ENCODE results near the gene PTPRN2.
"Not testable (repeated sequence)": the region's sequence is repeated elsewhere in the genome, so short reads cannot be mapped to it uniquely, and the experiment has no call there.

PTPRN2 gene

GRCh38 chr7:157904211-157904865 is 683.3 kb downstream of the PTPRN2 start:
- no peak overlapping the region for H3K9ac ChIP-seq (ENCODE audit: low read length)

GRCh38 chr7:157903710-157904109 is 683.9 kb downstream of the PTPRN2 start:
- H3K27me3 ChIP-seq (ENCODE audit: control insufficient read depth in 1 of 2, insufficient read depth in 2 of 2, low read length in 2 of 2): no peaks in the 10 kb centered on the region
- H3K36me3 ChIP-seq (ENCODE audit: insufficient read depth, low read length): no peaks in the 10 kb centered on the region
- H3K9me3 ChIP-seq (ENCODE audit: low read length): no peaks in the 10 kb centered on the region
- no peak overlapping the region for H3K4me3 ChIP-seq (ENCODE audit: low read depth in 1 of 2, low read length in 2 of 2)
- H3K4me1 ChIP-seq (ENCODE audit: insufficient read depth, low read length): no peaks in the 10 kb centered on the region
- H3K27ac ChIP-seq (ENCODE audit: low read depth, low read length): no peak overlapping the region
- H3K9ac ChIP-seq (ENCODE audit: low read length): no peak overlapping the region

More at GRCh38 chr7:157904211-157904865, 683.3 kb downstream of the PTPRN2 start:
- H3K27ac ChIP-seq (ENCODE audit: low read depth, low read length): no peak overlapping the region
- no peak overlapping the region for H3K4me3 ChIP-seq (ENCODE audit: low read depth in 1 of 2, low read length in 2 of 2)
- H3K36me3 ChIP-seq (ENCODE audit: insufficient read depth, low read length): no peaks in the 10 kb centered on the region
- H3K4me1 ChIP-seq (ENCODE audit: insufficient read depth, low read length): no peaks in the 10 kb centered on the region
- H3K9me3 ChIP-seq (ENCODE audit: low read length): no peaks in the 10 kb centered on the region
- H3K27me3 ChIP-seq (ENCODE audit: control insufficient read depth in 1 of 2, insufficient read depth in 2 of 2, low read length in 2 of 2): no peaks in the 10 kb centered on the region

- Histone ChIP-seq H3K36me3 (ENCODE audit: insufficient read depth, low read length) (no peaks in the 10 kb centered on the region), H3K4me1 (ENCODE audit: insufficient read depth, low read length) (no peaks in the 10 kb centered on the region)
Observed at GRCh38 chr7:157903296-157903695, 684.3 kb downstream of the PTPRN2 start.

GRCh38 chr7:157901816-157902610 is 685.6 kb downstream of the PTPRN2 start:
- H3K9ac ChIP-seq (ENCODE audit: low read length); H3K4me3 ChIP-seq (ENCODE audit: low read depth in 1 of 2, low read length in 2 of 2); H3K36me3 ChIP-seq (ENCODE audit: insufficient read depth, low read length); H3K27ac ChIP-seq (ENCODE audit: low read depth, low read length); H3K27me3 ChIP-seq (ENCODE audit: control insufficient read depth in 1 of 2, insufficient read depth in 2 of 2, low read length in 2 of 2); H3K4me1 ChIP-seq (ENCODE audit: insufficient read depth, low read length); H3K9me3 ChIP-seq (ENCODE audit: low read length): not testable (repeated sequence)

More at GRCh38 chr7:157903296-157903695, 684.3 kb downstream of the PTPRN2 start:
- Histone ChIP-seq H3K27me3 (ENCODE audit: control insufficient read depth in 1 of 2, insufficient read depth in 2 of 2, low read length in 2 of 2) (no peaks in the 10 kb centered on the region), H3K9ac (ENCODE audit: low read length) (no peak overlapping the region), H3K4me3 (ENCODE audit: low read depth in 1 of 2, low read length in 2 of 2) (no peak overlapping the region), H3K9me3 (ENCODE audit: low read length) (no peaks in the 10 kb centered on the region), H3K27ac (ENCODE audit: low read depth, low read length) (no peak overlapping the region)

GRCh38 chr7:157901166-157901565 is 686.5 kb downstream of the PTPRN2 start:
- H3K4me1 ChIP-seq (ENCODE audit: insufficient read depth, low read length): no peaks in the 10 kb centered on the region
- no peak overlapping the region for H3K27ac ChIP-seq (ENCODE audit: low read depth, low read length)
- H3K9ac ChIP-seq (ENCODE audit: low read length): no peak overlapping the region
- no peaks in the 10 kb centered on the region for H3K9me3 ChIP-seq (ENCODE audit: low read length)
- H3K4me3 ChIP-seq (ENCODE audit: low read depth in 1 of 2, low read length in 2 of 2): no peak overlapping the region
- no peaks in the 10 kb centered on the region for H3K36me3 ChIP-seq (ENCODE audit: insufficient read depth, low read length)
- no peaks in the 10 kb centered on the region for H3K27me3 ChIP-seq (ENCODE audit: control insufficient read depth in 1 of 2, insufficient read depth in 2 of 2, low read length in 2 of 2)

GRCh38 chr7:157900556-157900955 is 687.1 kb downstream of the PTPRN2 start:
- H3K27me3 ChIP-seq (ENCODE audit: control insufficient read depth in 1 of 2, insufficient read depth in 2 of 2, low read length in 2 of 2): no peaks in the 10 kb centered on the region
- no peaks in the 10 kb centered on the region for H3K9me3 ChIP-seq (ENCODE audit: low read length)
- H3K9ac ChIP-seq (ENCODE audit: low read length): no peak overlapping the region
- no peak overlapping the region for H3K27ac ChIP-seq (ENCODE audit: low read depth, low read length)
- no peak overlapping the region for H3K4me3 ChIP-seq (ENCODE audit: low read depth in 1 of 2, low read length in 2 of 2)
- no peaks in the 10 kb centered on the region for H3K36me3 ChIP-seq (ENCODE audit: insufficient read depth, low read length)
- H3K4me1 ChIP-seq (ENCODE audit: insufficient read depth, low read length): no peaks in the 10 kb centered on the region

GRCh38 chr7:157900011-157900410 is 687.6 kb downstream of the PTPRN2 start:
- Histone ChIP-seq H3K36me3 (ENCODE audit: insufficient read depth, low read length) (no peaks in the 10 kb centered on the region), H3K9me3 (ENCODE audit: low read length) (no peaks in the 10 kb centered on the region), H3K9ac (ENCODE audit: low read length) (no peak overlapping the region), H3K4me1 (ENCODE audit: insufficient read depth, low read length) (no peaks in the 10 kb centered on the region), H3K27ac (ENCODE audit: low read depth, low read length) (no peak overlapping the region), H3K4me3 (ENCODE audit: low read depth in 1 of 2, low read length in 2 of 2) (no peak overlapping the region), H3K27me3 (ENCODE audit: control insufficient read depth in 1 of 2, insufficient read depth in 2 of 2, low read length in 2 of 2) (no peaks in the 10 kb centered on the region)

- no peaks in the 10 kb centered on the region for H3K27me3 ChIP-seq (ENCODE audit: control insufficient read depth in 1 of 2, insufficient read depth in 2 of 2, low read length in 2 of 2)
- H3K36me3 ChIP-seq (ENCODE audit: insufficient read depth, low read length): no peaks in the 10 kb centered on the region
- H3K4me1 ChIP-seq (ENCODE audit: insufficient read depth, low read length): no peaks in the 10 kb centered on the region
- H3K9ac ChIP-seq (ENCODE audit: low read length): no peak overlapping the region
- H3K27ac ChIP-seq (ENCODE audit: low read depth, low read length): no peak overlapping the region
- no peak overlapping the region for H3K4me3 ChIP-seq (ENCODE audit: low read depth in 1 of 2, low read length in 2 of 2)
- H3K9me3 ChIP-seq (ENCODE audit: low read length): no peaks in the 10 kb centered on the region
Observed at GRCh38 chr7:157898802-157899505, 688.7 kb downstream of the PTPRN2 start.

GRCh38 chr7:157898261-157898660 is 689.4 kb downstream of the PTPRN2 start:
- H3K4me3 ChIP-seq (ENCODE audit: low read depth in 1 of 2, low read length in 2 of 2): no peak overlapping the region
- no peaks in the 10 kb centered on the region for H3K27me3 ChIP-seq (ENCODE audit: control insufficient read depth in 1 of 2, insufficient read depth in 2 of 2, low read length in 2 of 2)
- no peak overlapping the region for H3K9ac ChIP-seq (ENCODE audit: low read length)
- H3K36me3 ChIP-seq (ENCODE audit: insufficient read depth, low read length): no peaks in the 10 kb centered on the region
- H3K4me1 ChIP-seq (ENCODE audit: insufficient read depth, low read length): no peaks in the 10 kb centered on the region
- no peak overlapping the region for H3K27ac ChIP-seq (ENCODE audit: low read depth, low read length)
- no peaks in the 10 kb centered on the region for H3K9me3 ChIP-seq (ENCODE audit: low read length)

- no peaks in the 10 kb centered on the region for H3K9me3 ChIP-seq (ENCODE audit: low read length)
- H3K4me1 ChIP-seq (ENCODE audit: insufficient read depth, low read length): no peaks in the 10 kb centered on the region
- no peak overlapping the region for H3K4me3 ChIP-seq (ENCODE audit: low read depth in 1 of 2, low read length in 2 of 2)
- no peak overlapping the region for H3K9ac ChIP-seq (ENCODE audit: low read length)
- no peaks in the 10 kb centered on the region for H3K36me3 ChIP-seq (ENCODE audit: insufficient read depth, low read length)
- no peaks in the 10 kb centered on the region for H3K27me3 ChIP-seq (ENCODE audit: control insufficient read depth in 1 of 2, insufficient read depth in 2 of 2, low read length in 2 of 2)
- H3K27ac ChIP-seq (ENCODE audit: low read depth, low read length): no peak overlapping the region
Observed at GRCh38 chr7:157897681-157898080, 689.9 kb downstream of the PTPRN2 start.

GRCh38 chr7:157896774-157897555 is 690.7 kb downstream of the PTPRN2 start:
- no peak overlapping the region for H3K4me3 ChIP-seq (ENCODE audit: low read depth in 1 of 2, low read length in 2 of 2)
- H3K27me3 ChIP-seq (ENCODE audit: control insufficient read depth in 1 of 2, insufficient read depth in 2 of 2, low read length in 2 of 2): no peaks in the 10 kb centered on the region
- H3K9me3 ChIP-seq (ENCODE audit: low read length): no peaks in the 10 kb centered on the region

More at GRCh38 chr7:157896774-157897555, 690.7 kb downstream of the PTPRN2 start:
- Histone ChIP-seq H3K36me3 (ENCODE audit: insufficient read depth, low read length) (no peaks in the 10 kb centered on the region), H3K27ac (ENCODE audit: low read depth, low read length) (no peak overlapping the region), H3K9ac (ENCODE audit: low read length) (no peak overlapping the region), H3K4me1 (ENCODE audit: insufficient read depth, low read length) (no peaks in the 10 kb centered on the region)

Data from muscle layer of colon (tissue), 2 donors.